Stimulated activated CD8-positive, alpha-beta memory T cell treated with anti-CD3 and anti-CD28 coated beads, Interleukin-7, amount 100 ng/mL, for 4 hours (primary cell): ENCODE results near the gene KCNJ3.
"Not testable (repeated sequence)": the region's sequence is repeated elsewhere in the genome, so short reads cannot be mapped to it uniquely, and the experiment has no call there.

ENCODE experiments used
- DNase-seq, 2 donors: peaks; one replicate each; pipeline ENCODE4 v3.0.0-alpha.2; 2020; ENCODE audit warnings: low read depth in 2 of 2

KCNJ3 gene

GRCh38 chr2:154844513-154844912 is 146.0 kb downstream of the KCNJ3 start:
- DNase-seq, result no peak

GRCh38 chr2:154846842-154847241 is 148.3 kb downstream of the KCNJ3 start:
- no peak for DNase-seq

- DNase-seq, result no peak
Observed at GRCh38 chr2:154849482-154849881, 151.0 kb downstream of the KCNJ3 start.

GRCh38 chr2:154850532-154850931 is 152.0 kb downstream of the KCNJ3 start:
- no peak for DNase-seq

GRCh38 chr2:154855138-154855537 is 156.6 kb downstream of the KCNJ3 start:
- no peak for DNase-seq

- not testable (repeated sequence) for DNase-seq
Observed at GRCh38 chr2:154867151-154867550, 168.7 kb downstream of the KCNJ3 start.

- no peak for DNase-seq
Observed at GRCh38 chr2:154875999-154876398, 177.5 kb downstream of the KCNJ3 start.

GRCh38 chr2:154882725-154883124 is 184.2 kb downstream of the KCNJ3 start:
- no peak for DNase-seq

- no peak for DNase-seq
Observed at GRCh38 chr2:154886316-154886715, 187.8 kb downstream of the KCNJ3 start.

- no peak for DNase-seq
Observed at GRCh38 chr2:154898269-154898668, 199.8 kb downstream of the KCNJ3 start.

GRCh38 chr2:154901063-154901462 is 202.6 kb downstream of the KCNJ3 start:
- no peak for DNase-seq
